Measurements from ENCODE around the gene GPC1.

DNA sequence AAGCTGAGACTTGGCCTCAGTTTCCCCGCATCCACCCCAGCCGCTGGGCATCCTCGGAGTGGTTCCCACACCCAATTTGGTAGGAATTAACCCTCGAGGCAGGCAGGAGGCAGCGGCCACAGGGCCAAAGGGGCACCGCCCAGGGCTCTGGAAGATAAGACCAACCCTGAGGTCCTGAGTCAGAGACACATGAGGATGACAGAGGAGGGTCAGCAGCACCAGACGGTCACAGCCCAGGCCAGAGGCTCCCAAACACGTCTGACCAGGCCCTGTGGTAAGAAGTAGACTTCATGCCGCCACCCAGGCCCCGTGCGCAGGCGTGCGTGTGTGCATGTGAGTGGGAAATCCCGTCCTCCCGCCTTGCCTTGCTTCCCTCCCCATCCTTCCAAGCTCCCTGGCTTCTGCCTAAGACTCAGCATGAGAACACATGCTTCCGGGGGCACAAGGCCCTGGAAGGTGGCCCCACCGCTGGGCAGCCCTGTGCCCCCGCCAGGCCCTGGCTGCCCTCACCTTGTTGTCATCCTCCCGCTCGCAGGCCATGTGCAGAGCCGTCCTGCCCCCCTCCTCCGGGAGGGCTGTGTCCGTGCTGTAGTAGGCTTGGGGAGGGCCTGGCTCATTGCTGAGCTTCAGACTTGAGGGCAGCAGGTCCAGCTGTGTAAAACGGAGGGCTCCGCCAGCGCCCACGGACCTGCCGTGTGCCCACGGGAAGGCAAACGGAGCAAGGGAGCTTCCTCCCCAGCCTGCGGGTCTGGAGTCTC is 76.1 kb downstream of the GPC1 start:
- TF ChIP-seq, protein P1, sequence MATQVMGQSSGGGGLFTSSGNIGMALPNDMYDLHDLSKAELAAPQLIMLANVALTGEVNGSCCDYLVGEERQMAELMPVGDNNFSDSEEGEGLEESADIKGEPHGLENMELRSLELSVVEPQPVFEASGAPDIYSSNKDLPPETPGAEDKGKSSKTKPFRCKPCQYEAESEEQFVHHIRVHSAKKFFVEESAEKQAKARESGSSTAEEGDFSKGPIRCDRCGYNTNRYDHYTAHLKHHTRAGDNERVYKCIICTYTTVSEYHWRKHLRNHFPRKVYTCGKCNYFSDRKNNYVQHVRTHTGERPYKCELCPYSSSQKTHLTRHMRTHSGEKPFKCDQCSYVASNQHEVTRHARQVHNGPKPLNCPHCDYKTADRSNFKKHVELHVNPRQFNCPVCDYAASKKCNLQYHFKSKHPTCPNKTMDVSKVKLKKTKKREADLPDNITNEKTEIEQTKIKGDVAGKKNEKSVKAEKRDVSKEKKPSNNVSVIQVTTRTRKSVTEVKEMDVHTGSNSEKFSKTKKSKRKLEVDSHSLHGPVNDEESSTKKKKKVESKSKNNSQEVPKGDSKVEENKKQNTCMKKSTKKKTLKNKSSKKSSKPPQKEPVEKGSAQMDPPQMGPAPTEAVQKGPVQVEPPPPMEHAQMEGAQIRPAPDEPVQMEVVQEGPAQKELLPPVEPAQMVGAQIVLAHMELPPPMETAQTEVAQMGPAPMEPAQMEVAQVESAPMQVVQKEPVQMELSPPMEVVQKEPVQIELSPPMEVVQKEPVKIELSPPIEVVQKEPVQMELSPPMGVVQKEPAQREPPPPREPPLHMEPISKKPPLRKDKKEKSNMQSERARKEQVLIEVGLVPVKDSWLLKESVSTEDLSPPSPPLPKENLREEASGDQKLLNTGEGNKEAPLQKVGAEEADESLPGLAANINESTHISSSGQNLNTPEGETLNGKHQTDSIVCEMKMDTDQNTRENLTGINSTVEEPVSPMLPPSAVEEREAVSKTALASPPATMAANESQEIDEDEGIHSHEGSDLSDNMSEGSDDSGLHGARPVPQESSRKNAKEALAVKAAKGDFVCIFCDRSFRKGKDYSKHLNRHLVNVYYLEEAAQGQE (IDR thresholded peaks at IDR 0.05; ENCODE audit: insufficient read depth in 1 of 2, low read depth in 2 of 2, low read length in 2 of 2), result no peak
- TF ChIP-seq TAF1 (IDR thresholded peaks at IDR 0.05; ENCODE audit: borderline replicate concordance, insufficient read depth, low read length) (no peak), SIN3A (IDR thresholded peaks at IDR 0.05; ENCODE audit: borderline replicate concordance, insufficient read depth, low read length) (no peak), POLR2AphosphoS5 (IDR thresholded peaks at IDR 0.05; ENCODE audit: low read depth, low read length) (no peak)

All from PFSK-1 (cell line).